ENCODE results near the gene TNRC18.

GRCh38 chr7:5387711-5388245, 35.9 kb downstream of the TNRC18 start:
- TF ChIP-seq CTCF (IDR thresholded peaks at IDR 0.05; ENCODE audit: insufficient read depth, low read length, poor library complexity, severe bottlenecking) (no peak), EZH2phosphoT487 (conservative IDR thresholded peaks at IDR 0.05; ENCODE audit: low read length) (no peak)

Measured in SU-DHL-6 (cell line).